ENCODE data around the gene FCGR3A.
"Not testable (repeated sequence)": the region's sequence is repeated elsewhere in the genome, so short reads cannot be mapped to it uniquely, and the experiment has no call there.

The FCGR3A gene

GRCh38 chr1:161549652-161550051, at the start of gene FCGR3A:
FCGR3A (minus strand) TSS chr1:161549818; CDS start chr1:161549736, 82 bp downstream.
- in situ Hi-C loops (cut with MboI; ENCODE audit: low sequenced_read_pairs): no loop called here

GRCh38 chr1:161597077-161597476, 47.5 kb upstream of the FCGR3A start:
- in situ Hi-C loops (cut with MboI; ENCODE audit: low sequenced_read_pairs): not testable (repeated sequence)

GRCh38 chr1:161595583-161595982, 46.0 kb upstream of the FCGR3A start:
- in situ Hi-C loops (cut with MboI; ENCODE audit: low sequenced_read_pairs): not testable (repeated sequence)

DNA sequence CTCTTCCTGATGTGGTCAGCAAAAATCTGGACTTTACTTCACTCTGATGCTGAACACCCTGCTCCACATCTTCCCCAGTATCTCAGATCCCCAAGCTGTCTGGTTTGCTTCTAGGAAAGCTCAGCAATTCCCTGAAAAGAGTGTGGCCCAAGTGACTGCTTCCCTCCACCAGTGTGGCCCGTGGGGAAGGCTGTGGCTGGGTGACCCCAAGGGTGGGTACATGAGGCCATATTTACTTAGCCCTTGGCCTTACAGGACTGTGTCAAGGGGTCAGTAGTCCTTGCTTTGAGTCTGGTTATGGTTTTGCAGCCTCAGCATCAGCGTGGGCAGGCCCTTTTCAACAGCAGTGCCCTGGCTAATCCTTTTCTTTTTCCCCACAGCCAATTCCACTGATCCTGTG, 45.6 kb upstream of the FCGR3A start:
- in situ Hi-C loops (cut with MboI; ENCODE audit: low sequenced_read_pairs): not testable (repeated sequence)

DNA sequence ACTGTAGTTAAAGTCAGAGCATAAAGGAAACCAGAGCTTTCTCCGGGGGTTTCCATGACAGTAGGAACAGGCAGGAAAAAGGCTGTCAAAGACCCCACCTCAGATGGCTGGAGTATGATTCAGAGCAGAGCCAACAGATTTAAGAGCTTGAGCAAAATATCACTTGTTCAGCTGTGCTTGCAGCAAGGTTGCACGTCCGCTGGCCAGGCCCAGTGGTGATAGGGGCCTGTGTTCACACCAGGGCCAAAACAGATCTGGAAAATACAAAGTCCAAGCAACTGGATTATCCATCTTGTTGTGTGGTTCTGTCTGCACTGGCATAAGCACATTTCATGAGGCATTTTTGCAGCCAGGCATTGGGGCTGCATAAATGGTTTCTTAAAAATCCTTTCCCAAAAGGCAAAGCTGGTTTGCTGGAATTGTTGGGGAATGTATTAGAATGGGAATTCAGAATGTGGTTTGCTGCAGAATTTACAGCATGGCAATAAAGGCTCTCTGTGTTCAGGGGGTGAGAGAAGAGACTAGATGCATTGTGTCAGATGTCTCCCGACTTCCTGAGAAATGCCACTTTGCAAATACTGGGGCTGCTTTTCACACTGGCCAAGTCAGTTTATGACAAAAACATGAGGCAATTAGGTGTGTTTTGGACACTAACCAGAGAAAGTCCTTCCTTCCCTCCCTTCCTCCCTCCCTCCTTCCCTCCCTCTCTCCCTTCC, 44.8 kb upstream of the FCGR3A start:
- in situ Hi-C loops (cut with MboI; ENCODE audit: low sequenced_read_pairs): not testable (repeated sequence)

GRCh38 chr1:161593092-161593755, 43.6 kb upstream of the FCGR3A start:
- in situ Hi-C loops (cut with MboI; ENCODE audit: low sequenced_read_pairs): not testable (repeated sequence)

DNA sequence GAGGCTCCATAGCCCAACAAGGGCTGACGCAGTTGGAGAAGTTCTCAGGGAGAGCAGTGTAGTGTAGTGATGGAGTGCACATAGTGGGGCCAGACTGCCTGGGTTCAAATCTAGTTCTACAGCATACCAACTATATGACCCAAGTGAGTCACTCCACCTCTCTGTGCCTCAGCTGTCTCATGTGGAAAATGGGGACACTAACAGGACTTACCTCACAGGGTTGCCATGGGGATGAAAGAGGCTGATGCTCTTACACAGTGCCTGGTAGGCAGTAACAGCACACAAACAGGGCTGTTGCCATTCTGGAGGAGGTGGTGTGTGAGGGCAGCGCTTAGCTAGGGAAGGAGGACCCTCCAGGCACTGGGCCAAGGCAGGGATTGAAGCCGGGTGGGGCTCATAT, 43.0 kb upstream of the FCGR3A start:
- in situ Hi-C loops (cut with MboI; ENCODE audit: low sequenced_read_pairs): not testable (repeated sequence)

DNA sequence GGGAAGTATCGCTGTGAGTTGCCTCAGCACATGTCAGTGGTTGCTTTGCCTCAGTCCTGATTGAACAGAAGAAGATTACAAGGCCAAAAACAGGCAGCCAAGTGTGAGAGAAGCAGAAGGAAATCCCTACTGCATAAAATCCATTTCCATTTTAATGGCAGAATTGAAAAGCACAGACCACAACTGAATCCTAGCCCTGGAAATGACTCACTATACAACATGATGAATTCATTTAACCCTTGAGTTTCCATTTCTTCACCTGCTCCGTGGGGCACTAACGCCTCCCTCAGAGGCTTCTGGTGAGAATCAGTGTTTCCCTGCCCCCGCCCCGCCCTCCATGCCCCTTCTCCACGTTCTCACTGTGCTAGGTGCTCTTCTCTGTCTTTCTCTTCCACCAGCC, 40.3 kb upstream of the FCGR3A start:
- in situ Hi-C loops (cut with MboI; ENCODE audit: low sequenced_read_pairs): not testable (repeated sequence)

DNA sequence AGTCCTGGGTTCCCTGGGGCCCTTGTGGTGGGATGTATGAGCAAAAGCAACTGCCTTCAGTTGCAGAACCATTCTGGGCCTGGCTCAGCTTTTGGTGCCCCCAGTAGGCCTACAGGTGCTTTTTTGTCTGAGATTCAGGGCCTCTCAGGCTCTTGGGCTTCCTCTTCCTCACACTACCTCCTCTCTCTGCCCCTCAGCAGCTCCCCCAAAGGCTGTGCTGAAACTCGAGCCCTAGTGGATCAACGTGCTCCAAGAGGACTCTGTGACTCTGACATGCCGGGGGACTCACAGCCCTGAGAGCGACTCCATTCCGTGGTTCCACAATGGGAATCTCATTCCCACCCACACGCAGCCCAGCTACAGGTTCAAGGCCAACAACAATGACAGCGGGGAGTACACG, 39.7 kb upstream of the FCGR3A start:
- in situ Hi-C loops (cut with MboI; ENCODE audit: low sequenced_read_pairs): not testable (repeated sequence)

GRCh38 chr1:161588596-161588995, 39.0 kb upstream of the FCGR3A start:
- in situ Hi-C loops (cut with MboI; ENCODE audit: low sequenced_read_pairs): not testable (repeated sequence)

DNA sequence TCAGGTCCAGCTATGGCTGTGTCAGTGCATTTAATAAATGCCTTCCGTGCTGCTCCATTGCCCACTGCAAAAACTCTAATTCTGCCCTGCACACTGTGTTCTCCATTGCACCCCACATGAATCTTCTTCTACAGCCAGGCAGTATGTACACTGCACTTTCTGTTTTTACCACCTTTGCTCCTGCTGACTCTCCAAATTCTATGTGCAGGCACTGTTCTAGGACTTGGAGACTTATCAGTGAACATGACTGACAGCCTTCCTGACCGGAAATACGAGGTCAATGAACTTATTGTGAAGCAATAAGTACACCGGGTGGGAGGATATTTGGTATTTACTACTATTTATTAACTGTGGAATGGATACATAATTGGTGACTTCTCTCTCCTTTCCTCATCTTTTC, 33.3 kb upstream of the FCGR3A start:
- in situ Hi-C loops (cut with MboI; ENCODE audit: low sequenced_read_pairs): not testable (repeated sequence)

GRCh38 chr1:161580879-161581537, 31.4 kb upstream of the FCGR3A start:
- in situ Hi-C loops (cut with MboI; ENCODE audit: low sequenced_read_pairs): not testable (repeated sequence)

DNA sequence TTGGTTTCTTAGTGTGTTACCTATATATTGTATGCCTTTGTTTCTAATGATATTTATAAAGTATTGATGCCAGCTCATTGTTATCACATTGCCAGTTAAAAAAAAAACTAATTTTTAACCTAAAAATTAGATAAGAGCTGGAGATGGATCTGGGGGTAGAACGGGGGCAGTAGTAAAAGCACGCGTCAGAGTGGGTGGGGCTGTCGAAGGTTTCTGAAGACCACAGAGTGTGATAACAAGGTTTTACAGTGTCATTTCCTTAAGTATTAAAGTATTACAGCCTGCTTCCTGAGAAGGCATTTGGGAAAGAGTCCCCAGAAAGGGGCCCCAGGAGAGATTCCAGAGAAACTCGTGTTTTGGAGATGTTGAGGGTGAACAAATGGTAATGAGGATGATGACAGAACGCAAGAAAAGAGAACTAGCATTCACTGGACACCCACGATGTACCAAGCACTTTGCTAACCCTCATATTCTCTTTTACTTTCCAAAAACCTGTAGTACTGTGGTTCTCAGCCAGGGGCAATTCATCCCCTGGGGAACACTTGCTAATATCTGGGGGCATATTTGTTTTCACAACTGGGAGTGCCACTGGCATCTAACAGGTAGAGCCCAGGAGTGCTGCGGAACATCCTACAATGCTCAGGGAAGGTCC, 30.4 kb upstream of the FCGR3A start:
- in situ Hi-C loops (cut with MboI; ENCODE audit: low sequenced_read_pairs): not testable (repeated sequence)

GRCh38 chr1:161576676-161577075, 27.1 kb upstream of the FCGR3A start:
- in situ Hi-C loops (cut with MboI; ENCODE audit: low sequenced_read_pairs): not testable (repeated sequence)

GRCh38 chr1:161571703-161572102, 22.1 kb upstream of the FCGR3A start:
- in situ Hi-C loops (cut with MboI; ENCODE audit: low sequenced_read_pairs): not testable (repeated sequence)

- in situ Hi-C loops (cut with MboI; ENCODE audit: low sequenced_read_pairs): not testable (repeated sequence)
Measured at GRCh38 chr1:161566602-161566960, 17.0 kb upstream of the FCGR3A start.

DNA sequence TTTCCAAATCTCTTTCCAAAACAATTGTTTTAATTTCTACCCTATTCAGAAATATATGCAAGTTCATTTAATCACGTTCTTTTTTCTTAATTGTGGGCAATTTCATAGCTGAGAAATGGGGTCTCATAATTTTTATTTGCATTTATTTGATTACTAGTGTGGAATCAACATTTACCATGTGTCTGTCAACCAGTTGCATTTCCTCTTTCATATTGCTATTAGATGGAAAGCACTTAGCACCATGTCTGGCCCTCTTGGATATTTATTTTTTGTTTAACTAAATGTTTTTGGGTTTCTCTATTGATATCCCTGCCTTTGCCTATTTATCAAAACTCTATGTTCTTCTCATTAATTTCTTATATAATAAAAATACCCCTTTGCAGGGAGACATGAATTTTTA, 13.9 kb upstream of the FCGR3A start:
- in situ Hi-C loops (cut with MboI; ENCODE audit: low sequenced_read_pairs): not testable (repeated sequence)

- in situ Hi-C loops (cut with MboI; ENCODE audit: low sequenced_read_pairs): not testable (repeated sequence)
Measured at GRCh38 chr1:161562441-161562840, 12.8 kb upstream of the FCGR3A start.

DNA sequence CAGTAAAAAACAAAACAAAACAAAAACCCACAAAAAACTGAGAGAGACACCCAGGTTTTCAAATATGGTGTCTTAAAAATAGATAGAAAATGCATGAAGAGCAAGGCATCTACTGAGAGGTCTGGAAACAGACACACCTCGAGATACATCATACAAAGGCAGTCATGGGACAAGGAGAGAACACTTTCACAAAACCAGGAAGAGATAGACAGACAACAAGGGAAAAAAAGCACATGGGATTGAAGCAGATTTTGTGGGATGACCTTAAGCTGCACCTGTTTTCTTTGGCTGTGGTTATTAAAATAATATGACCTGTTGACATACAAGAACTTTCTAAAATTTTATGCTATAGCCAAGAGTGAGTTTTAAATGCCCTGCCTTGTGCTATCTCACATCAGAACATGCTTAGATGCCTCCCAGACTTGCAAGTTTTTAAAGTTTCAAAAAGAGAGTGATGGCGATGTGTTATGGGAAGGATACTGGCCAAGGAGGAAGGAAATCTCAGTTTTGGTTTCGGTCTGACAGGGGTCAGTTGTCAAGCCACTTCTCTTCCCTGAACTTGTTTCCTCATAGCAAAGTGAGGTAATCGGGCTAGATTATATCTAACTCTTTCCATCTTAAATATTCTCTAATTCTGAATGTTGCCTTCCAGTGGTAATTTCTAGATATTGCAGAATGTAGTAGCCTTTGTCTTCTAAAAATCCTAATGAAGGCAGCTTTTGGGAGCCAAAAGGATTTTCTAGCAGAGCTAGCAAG, 11.5 kb upstream of the FCGR3A start:
- in situ Hi-C loops (cut with MboI; ENCODE audit: low sequenced_read_pairs): not testable (repeated sequence)

DNA sequence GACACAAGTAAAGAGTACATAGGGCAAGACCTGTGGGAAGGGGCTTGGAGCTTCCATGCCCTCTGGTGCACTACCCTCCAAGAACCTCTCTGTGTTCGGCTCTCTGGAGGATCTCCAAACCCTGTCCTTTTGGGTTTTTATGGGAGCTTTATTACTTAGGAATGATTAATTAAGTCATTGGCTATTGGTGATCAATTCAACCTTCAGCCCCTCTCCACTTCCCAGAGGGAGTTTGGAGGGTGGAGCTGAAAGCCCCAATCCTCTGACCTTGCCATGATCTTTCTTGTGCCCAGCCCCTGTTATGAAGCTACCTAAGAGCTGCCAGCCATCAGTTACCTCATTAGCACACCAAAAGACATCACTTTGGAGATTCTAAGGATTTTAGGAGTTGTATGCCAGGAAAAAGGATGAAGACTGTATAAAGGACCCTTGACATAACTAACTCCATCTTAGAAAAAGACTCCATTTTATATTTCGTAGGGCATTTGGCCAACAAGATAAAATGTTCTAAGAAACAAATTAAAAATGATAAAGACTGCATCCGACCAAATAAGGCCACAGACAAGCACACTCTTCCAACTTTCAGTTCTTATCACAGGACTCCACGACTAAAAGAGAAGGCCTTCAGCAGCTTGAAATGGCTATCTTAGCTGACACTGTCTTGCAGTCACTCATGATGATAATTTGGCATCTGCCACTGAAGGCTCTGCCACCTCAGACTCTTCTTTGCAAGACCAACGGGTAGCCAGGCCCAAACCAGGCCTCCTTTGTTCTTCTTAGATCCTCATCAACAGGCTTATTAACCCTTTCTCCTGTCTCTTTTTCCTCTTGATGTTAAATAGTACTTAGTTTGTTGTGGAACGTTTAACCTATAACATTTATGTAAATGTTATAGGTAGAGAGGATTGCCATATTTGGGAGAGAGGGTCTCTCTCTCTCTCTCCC, 8.2 kb upstream of the FCGR3A start:
- in situ Hi-C loops (cut with MboI; ENCODE audit: low sequenced_read_pairs): not testable (repeated sequence)
